ENCODE results near the gene CORO2B. TPM values are rescaled to one million over a fixed set of nuclear protein-coding genes. Genes with fewer than 3 reads are reported as not detected.

The CORO2B gene
- total RNA-seq, 3 donors from 2014 or later: 1.3 to 4.7 (median 1.9) TPM

GRCh38 chr15:68574629-68575028 is 4.2 kb upstream of the CORO2B start:
- intact Hi-C loops (cut with DNase I, micrococcal nuclease): no loop called here
- DNase-seq (no peak), ATAC-seq (no peak)
- H3K4me3 ChIP-seq: no peak overlapping the region
- no peaks in the 10 kb centered on the region for H3K9me3 ChIP-seq
- H3K36me3 ChIP-seq (ENCODE audit: low read depth): no peaks in the 10 kb centered on the region
- peaks cover 9% of the 10 kb centered on the region for H3K4me1 ChIP-seq (ENCODE audit: low read depth)
- no peak for TF ChIP-seq CTCF (IDR thresholded peaks at IDR 0.05)

DNA sequence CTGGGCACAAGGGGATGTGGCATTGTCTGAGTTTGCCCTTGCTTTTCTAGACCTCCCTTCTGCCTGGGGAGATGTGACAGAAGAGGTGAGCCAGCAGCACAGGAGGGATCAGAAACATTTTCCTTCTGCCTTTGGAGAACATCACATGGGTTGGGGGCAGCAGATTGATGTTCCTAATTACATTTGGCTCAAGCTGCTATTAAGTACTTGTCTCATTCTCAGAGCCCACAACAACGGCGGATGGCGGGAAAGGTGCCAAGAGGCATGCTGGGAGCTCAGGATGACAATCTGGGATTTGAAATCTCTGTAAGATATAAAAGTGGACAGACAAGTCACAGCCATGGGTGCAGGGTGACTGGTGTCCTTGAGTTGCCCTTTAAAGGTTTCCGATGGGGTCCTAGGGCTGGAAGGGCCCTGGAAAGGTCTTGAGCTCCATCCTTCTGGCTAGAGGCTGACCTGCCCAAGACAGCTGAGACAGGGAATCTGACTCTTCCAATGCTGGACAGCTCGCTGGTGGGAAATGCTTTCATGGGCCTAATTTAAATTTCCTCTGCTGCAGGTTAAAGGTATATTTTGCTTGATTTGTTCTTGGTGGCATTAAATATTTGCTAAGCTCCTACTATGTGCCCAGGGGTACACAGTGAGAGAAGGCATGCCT is 2.4 kb upstream of the CORO2B start:
- no peak overlapping the region for H3K4me3 ChIP-seq
- intact Hi-C loops (cut with DNase I, micrococcal nuclease): no loop called here
- no peaks in the 10 kb centered on the region for H3K36me3 ChIP-seq (ENCODE audit: low read depth)
- peaks cover 9% of the 10 kb centered on the region for H3K4me1 ChIP-seq (ENCODE audit: low read depth)
- TF ChIP-seq CTCF (IDR thresholded peaks at IDR 0.05): no peak
- ATAC-seq: no peak
- peak in 1 of 3 donors; percentile 32 for DNase-seq
- no peaks in the 10 kb centered on the region for H3K9me3 ChIP-seq

DNA sequence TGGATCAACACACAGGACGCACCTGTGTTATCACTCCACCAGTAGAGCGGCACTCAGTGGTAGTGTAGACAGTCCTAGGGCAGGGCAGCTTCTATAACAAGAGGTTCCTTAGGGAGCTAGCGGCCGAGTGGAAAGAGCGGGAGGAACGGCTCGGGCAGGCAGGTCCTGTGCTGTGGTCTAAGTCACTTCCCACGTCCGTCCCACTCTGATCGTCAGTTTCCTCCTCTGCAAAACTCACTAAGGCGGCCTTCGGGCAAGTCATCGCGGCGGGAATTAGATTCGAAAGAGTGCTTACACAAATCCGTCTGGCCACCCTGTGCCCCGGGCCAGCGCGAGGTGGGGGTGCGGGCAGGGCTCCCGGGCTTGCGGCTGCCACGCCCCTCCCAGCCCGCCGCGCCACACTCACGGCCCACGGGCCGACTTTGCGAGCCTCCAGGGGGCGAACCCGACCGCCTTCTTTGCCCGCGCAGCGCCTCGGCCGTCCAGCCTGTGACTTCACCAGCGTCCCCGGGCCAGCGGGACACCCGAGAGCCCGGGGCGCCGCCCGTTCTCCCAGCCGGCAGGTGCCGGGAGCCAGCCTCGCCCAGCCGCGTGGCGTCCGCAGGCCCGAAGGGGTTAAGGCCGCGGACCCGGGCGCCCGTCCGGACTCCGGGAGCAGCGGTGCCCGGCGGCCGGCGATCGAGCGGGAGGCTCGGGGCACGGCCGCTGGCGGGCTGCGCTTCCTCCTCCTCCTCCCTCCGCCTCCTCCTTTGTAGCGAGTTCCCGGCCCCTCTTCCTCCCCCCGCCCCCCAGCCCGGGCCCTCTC is 416 bp upstream of the CORO2B start:
- H3K9me3 ChIP-seq: no peaks in the 10 kb centered on the region
- peaks cover 9% of the 10 kb centered on the region for H3K4me1 ChIP-seq (ENCODE audit: low read depth)
- DNase-seq (peak; percentile 39 to 72 (median 59)), ATAC-seq (peak; percentile 72)
- H3K4me3 ChIP-seq: no peak overlapping the region
- intact Hi-C loops (cut with DNase I, micrococcal nuclease): no loop called here
- no peak for TF ChIP-seq CTCF (IDR thresholded peaks at IDR 0.05)
- H3K36me3 ChIP-seq (ENCODE audit: low read depth): no peaks in the 10 kb centered on the region

DNA sequence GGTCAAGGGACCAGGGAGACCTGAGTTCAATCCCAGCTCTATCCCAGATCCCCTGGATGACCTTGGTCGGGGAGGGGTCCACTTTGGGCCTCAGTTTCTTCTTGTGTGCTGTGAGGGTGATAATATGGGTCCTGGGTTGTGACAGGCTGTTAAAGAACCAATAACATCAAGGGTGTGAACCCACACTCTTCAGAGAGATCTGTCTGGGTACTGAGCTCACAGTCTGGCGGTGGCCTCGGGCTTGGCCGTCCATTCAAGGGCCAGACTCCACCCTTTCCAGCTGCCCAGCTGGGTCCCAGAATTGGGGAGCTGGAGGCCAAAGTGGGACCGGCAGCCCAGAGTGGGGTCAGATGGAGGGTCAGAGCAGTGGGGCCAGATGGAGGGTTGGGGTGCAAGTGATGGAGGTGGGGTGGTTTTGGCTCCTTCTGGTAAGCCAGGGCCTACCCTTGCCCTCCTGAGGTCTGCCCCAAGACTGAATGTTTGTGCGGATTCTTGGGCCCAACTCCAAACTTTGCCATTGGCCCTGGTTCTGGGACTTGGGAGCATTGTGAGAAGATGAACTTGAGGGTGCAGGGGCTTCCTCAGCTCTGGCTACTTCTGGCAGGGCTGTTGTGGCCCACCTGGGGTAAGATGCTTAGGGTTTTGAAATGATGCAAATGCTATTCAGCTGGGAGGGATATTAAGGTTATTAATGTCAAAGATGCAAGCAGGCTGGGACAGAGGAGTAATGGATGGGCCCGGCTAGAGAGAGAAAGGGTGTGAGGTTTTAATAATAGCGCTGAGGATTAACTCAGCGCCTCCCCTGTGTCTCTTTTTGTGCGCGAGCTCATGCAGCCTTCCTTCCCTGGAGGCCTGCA is 1.5 kb downstream of the CORO2B start:
- Histone ChIP-seq H3K4me1 (ENCODE audit: low read depth) (peaks cover 9% of the 10 kb centered on the region), H3K4me3 (no peak overlapping the region), H3K9me3 (no peaks in the 10 kb centered on the region), H3K36me3 (ENCODE audit: low read depth) (no peaks in the 10 kb centered on the region)
- DNase-seq (peak in 1 of 3 donors; percentile 45), ATAC-seq (no peak)
- no peak for TF ChIP-seq CTCF (IDR thresholded peaks at IDR 0.05)
- intact Hi-C loops (cut with DNase I, micrococcal nuclease): no loop called here

GRCh38 chr15:68580883-68581155 is 2.0 kb downstream of the CORO2B start:
- Histone ChIP-seq H3K4me3 (no peak overlapping the region), H3K4me1 (ENCODE audit: low read depth) (peaks cover 9% of the 10 kb centered on the region), H3K36me3 (ENCODE audit: low read depth) (no peaks in the 10 kb centered on the region), H3K9me3 (no peaks in the 10 kb centered on the region)
- DNase-seq: no peak
- no peak for ATAC-seq
- no peak for TF ChIP-seq CTCF (IDR thresholded peaks at IDR 0.05)
- intact Hi-C loops (cut with DNase I, micrococcal nuclease): no loop called here

Data from mucosa of descending colon (tissue), 3 donors.